Peyer's patch (tissue), 4 donors: ENCODE data around the gene CELF2. TPM values are rescaled to one million over a fixed set of nuclear protein-coding genes. Genes with fewer than 3 reads are reported as not detected.

Source experiments
- DNase-seq, 3 donors: peaks; one replicate each; pipeline ENCODE4 v3.0.0-alpha.2; 2017 to 2019
- H3K27ac ChIP-seq, 4 donors: fragments of 200-600 bp; sonication (generic); one replicate each; pipeline ENCODE4 v1.5.1; 2016 to 2019
- H3K27me3 ChIP-seq, 2 donors: fragments of 200-600 bp; sonication (generic); one replicate each; pipeline ENCODE4 v1.5.1; 2019
- H3K36me3 ChIP-seq, 3 donors: fragments of 200-600 bp; sonication (generic); one replicate each; pipeline ENCODE4 v1.5.1; 2016 to 2019
- H3K4me1 ChIP-seq, 4 donors: fragments of 200-600 bp; sonication (generic); one replicate each; pipeline ENCODE4 v1.5.1; 2016 to 2019
- H3K4me3 ChIP-seq, 4 donors: fragments of 200-600 bp; sonication (generic); 1 replicate in 3 of 4; 2 replicates in 1 of 4; pipeline ENCODE4 v1.5.1; 2016 to 2019; ENCODE audit warnings: mild to moderate bottlenecking in 1 of 4
- H3K9me3 ChIP-seq, 4 donors: fragments of 200-600 bp; sonication (generic); one replicate each; pipeline ENCODE4 v1.5.1; 2016 to 2019; ENCODE audit warnings: mild to moderate bottlenecking in 1 of 4
- POLR2A ChIP-seq, 2 donors: fragments of 450-650 bp; IDR thresholded peaks; one replicate each; pipeline ENCODE4 v1.5.1; 2017; ENCODE audit warnings: antibody characterized with exemption in 2 of 2, mild to moderate bottlenecking in 2 of 2, moderate library complexity in 2 of 2
- total RNA-seq, 4 donors: library from RNA; depleted of rRNA; stranded (reverse); fragments of >200 nt; gene quantifications; one replicate each; pipeline ENCODE4 v1.1.0, GENCODE V29; 2016
- TF ChIP-seq, protein P1 (sequence below), 6 experiments: fragments of 450-650 bp in 4 of 6; fragments of 200-600 bp in 2 of 6; sonication (generic) in 1 of 6; IDR thresholded peaks; one replicate each; pipeline ENCODE4 v1.5.1; 2017 to 2019; ENCODE audit warnings: antibody characterized with exemption in 6 of 6, mild to moderate bottlenecking in 3 of 6, moderate library complexity in 1 of 6

The CELF2 gene
- total RNA-seq, 4 donors from 2014 or later: 20.5 to 110 (median 40.7) TPM

DNA sequence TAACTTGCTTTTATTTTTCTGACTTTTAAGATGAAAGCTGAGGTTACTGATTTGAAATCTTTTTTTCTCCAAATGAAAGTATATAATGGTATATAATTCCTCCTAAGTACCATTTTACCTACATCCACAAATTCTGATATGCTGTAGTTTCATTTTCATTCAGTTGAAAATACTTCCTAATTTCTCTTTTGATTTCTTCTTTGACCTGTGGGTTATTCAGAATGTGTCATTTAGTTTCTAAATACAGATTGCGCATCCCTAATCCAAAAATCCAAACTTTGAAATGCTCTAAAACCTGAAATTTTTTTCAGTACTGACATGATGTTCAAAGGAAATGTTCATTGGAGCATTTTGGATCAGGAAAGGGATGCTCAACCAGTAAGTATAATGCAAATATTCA is 168.7 kb downstream of the CELF2 start:
- DNase-seq: no peak
- Histone ChIP-seq H3K9me3 (peaks cover 0 to 5% (median 0%) of the 10 kb centered on the region in 4 donors), H3K4me1 (peaks cover 0 to 11% (median 2%) of the 10 kb centered on the region in 4 donors), H3K36me3 (peaks cover 0 to 13% (median 0%) of the 10 kb centered on the region in 3 donors), H3K4me3 (no peak overlapping the region), H3K27me3 (no peaks in the 10 kb centered on the region), H3K27ac (no peak overlapping the region)
- TF ChIP-seq POLR2A (IDR thresholded peaks at IDR 0.05): no peak
- TF ChIP-seq, protein P1, sequence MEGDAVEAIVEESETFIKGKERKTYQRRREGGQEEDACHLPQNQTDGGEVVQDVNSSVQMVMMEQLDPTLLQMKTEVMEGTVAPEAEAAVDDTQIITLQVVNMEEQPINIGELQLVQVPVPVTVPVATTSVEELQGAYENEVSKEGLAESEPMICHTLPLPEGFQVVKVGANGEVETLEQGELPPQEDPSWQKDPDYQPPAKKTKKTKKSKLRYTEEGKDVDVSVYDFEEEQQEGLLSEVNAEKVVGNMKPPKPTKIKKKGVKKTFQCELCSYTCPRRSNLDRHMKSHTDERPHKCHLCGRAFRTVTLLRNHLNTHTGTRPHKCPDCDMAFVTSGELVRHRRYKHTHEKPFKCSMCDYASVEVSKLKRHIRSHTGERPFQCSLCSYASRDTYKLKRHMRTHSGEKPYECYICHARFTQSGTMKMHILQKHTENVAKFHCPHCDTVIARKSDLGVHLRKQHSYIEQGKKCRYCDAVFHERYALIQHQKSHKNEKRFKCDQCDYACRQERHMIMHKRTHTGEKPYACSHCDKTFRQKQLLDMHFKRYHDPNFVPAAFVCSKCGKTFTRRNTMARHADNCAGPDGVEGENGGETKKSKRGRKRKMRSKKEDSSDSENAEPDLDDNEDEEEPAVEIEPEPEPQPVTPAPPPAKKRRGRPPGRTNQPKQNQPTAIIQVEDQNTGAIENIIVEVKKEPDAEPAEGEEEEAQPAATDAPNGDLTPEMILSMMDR (IDR thresholded peaks at IDR 0.05): no peak

DNA sequence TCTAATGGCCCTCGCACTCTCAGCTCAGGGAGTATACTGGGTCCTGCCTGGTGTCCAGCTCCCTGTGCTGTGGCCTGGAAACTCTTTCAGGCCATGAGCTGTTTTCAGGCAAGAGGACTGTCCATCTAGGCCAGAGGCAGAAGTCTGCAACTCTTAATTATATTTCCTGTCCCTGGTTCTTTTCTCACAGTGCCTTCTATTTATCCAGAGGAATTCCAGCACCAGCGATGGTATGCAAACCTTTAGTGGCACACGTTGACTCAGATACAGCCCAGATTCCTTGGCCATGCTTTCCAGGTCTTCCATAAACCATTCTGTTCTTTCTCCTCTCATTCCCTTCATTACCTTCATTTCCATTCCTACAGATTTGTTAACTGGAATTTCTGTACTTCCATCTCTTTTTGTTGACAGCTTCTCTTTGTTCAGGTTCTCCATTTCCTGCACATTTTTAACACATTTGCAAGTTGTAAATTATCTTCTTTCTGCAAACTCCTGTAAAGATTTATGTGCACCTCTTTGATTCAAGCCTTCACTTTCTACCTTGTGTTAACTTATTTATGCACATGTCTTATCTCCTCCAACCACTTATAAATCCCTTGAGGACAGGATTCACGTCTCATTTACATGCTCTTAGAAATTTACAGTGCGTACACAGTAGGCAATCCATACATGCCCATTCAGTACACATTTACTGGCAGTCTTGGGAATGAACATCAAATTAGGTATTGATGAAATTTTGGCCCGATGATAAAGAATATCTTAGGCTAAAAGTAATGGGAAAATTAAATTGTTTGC is 172.1 kb downstream of the CELF2 start:
- Histone ChIP-seq H3K36me3 (peaks cover 0 to 6% (median 0%) of the 10 kb centered on the region in 3 donors), H3K27ac (no peak overlapping the region), H3K9me3 (peaks cover 0 to 5% (median 0%) of the 10 kb centered on the region in 4 donors), H3K4me3 (no peak overlapping the region), H3K27me3 (no peaks in the 10 kb centered on the region), H3K4me1 (peaks cover 0 to 16% (median 0%) of the 10 kb centered on the region in 4 donors)
- TF ChIP-seq, protein P1 (IDR thresholded peaks at IDR 0.05): no peak
- TF ChIP-seq POLR2A (IDR thresholded peaks at IDR 0.05): no peak
- DNase-seq: no peak

- no peaks in the 10 kb centered on the region for H3K36me3 ChIP-seq
- H3K4me3 ChIP-seq: no peak overlapping the region
- TF ChIP-seq, protein P1 (IDR thresholded peaks at IDR 0.05): no peak
- TF ChIP-seq POLR2A (IDR thresholded peaks at IDR 0.05): no peak
- no peaks in the 10 kb centered on the region for H3K27me3 ChIP-seq
- H3K27ac ChIP-seq: no peak overlapping the region
- peaks cover 0 to 16% (median 2%) of the 10 kb centered on the region in 4 donors for H3K4me1 ChIP-seq
- DNase-seq: no peak
- H3K9me3 ChIP-seq: no peaks in the 10 kb centered on the region
Measured at GRCh38 chr10:11191190-11191589, 173.5 kb downstream of the CELF2 start.

DNA sequence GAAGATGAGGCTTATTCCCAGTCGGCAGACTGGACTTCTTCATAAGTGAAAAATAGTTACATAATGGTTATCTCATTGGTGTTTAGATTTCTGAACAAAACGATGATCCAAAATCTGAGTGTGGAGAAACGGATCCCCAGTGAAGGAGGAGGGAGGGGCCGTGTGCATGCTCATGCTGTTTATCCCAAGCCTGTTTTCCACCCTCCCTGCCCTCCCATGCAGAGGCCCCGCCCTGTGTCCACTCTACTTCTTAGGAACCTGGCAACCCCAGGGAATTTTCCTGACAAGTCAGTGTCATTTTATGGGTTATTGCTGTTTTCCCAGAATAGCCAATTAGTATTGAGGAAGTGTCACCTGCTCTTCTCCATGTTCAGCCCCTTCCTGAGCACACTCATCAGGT is 174.0 kb downstream of the CELF2 start:
- no peak for DNase-seq
- TF ChIP-seq POLR2A (IDR thresholded peaks at IDR 0.05): no peak
- TF ChIP-seq, protein P1 (IDR thresholded peaks at IDR 0.05): no peak
- no peak overlapping the region for H3K4me3 ChIP-seq
- no peaks in the 10 kb centered on the region for H3K9me3 ChIP-seq
- H3K36me3 ChIP-seq: no peaks in the 10 kb centered on the region
- H3K27me3 ChIP-seq: no peaks in the 10 kb centered on the region
- H3K27ac ChIP-seq: no peak overlapping the region
- peaks cover 0 to 16% (median 2%) of the 10 kb centered on the region in 4 donors for H3K4me1 ChIP-seq

DNA sequence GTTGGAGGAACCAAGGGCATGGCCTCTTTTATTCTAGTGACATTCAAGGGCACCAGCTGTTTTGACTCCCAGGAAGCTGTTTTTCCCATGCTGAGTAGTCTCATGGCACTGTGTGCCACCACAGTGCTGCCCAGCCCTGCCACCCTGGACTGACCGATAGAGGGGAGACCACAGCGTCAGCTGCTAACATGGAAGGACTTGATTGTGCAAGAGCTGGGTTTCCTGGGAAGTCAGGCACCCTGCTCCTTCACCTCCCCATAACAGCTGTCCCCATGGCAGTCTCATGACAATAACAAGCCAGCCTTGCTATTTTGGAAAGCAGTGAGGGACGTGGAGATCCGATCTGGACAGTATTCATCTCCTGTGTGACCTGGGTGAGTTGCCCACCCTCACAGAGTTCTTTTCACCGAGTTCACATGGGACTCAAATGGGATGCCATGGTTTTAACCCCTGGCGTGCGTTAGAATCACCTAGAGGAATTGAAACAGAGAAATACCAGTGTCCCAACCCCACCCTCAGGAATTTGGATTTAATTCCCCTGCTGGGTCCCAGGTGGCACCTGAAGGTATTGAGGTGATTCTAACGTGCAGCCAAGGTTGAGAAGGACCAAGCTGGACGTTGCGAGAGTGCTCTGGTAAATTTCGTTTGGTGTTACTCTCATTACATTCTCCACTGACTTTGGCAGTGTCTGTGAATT is 174.8 kb downstream of the CELF2 start:
- no peaks in the 10 kb centered on the region for H3K9me3 ChIP-seq
- H3K27ac ChIP-seq: no peak overlapping the region
- H3K4me3 ChIP-seq: no peak overlapping the region
- H3K27me3 ChIP-seq: no peaks in the 10 kb centered on the region
- no peak for TF ChIP-seq POLR2A (IDR thresholded peaks at IDR 0.05)
- TF ChIP-seq, protein P1 (IDR thresholded peaks at IDR 0.05): no peak
- H3K4me1 ChIP-seq: peaks cover 0 to 21% (median 2%) of the 10 kb centered on the region in 4 donors
- no peaks in the 10 kb centered on the region for H3K36me3 ChIP-seq
- no peak for DNase-seq
